SK-N-SH (cell line): ENCODE data around the gene NCF2. TPM values are rescaled to one million over a fixed set of nuclear protein-coding genes. Genes with fewer than 3 reads are reported as not detected.
A peak's percentile ranks its signal among the peaks of the same experiment; 100 is the strongest.

Experiments
- CTCF ChIA-PET: fragments of 300-600, 350-600 bp; formaldehyde crosslinking; extraction: SDS; loops from one replicate; lab custom pipeline; 2021; lab: Yijun Ruan, JAX
- POLR2A ChIA-PET: fragments of 350-600 bp; sonication (Branson Sonifier 250); formaldehyde crosslinking; extraction: SDS; loops from one replicate; lab custom pipeline; 2020; ENCODE audit warnings: antibody characterized with exemption, inconsistent platforms; lab: Yijun Ruan, JAX
- DNase-seq: peaks from one replicate; pipeline ENCODE4 v3.0.0; 2012
- H2AFZ ChIP-seq: fragments of 200-600 bp; sonication (generic); 2 replicates; pipeline ENCODE4 v1.8.1; 2016; ENCODE audit warnings: antibody characterized with exemption, mild to moderate bottlenecking, low read depth
- H3F3A ChIP-seq: fragments of 200-600 bp; sonication (generic); replicated peaks from 2 replicates; pipeline ENCODE3; 2016; ENCODE audit warnings: antibody characterized with exemption, mild to moderate bottlenecking; ENCODE audit not compliant: insufficient read depth
- H3K27ac ChIP-seq, 2 experiments: fragments of 200-500 bp in 1 of 2; fragments of 200-600 bp in 1 of 2; sonication (Bioruptor generic) in 1 of 2; sonication (generic), shearing (Covaris generic) in 1 of 2; 2 replicates each; pipeline versions ENCODE4 v1.5.1 to v1.6.1; 2014 to 2016; ENCODE audit warnings: low read depth in 2 of 2, inconsistent platforms in 1 of 2, low read length in 1 of 2, mild to moderate bottlenecking in 1 of 2, mixed read lengths in 1 of 2
- H3K27me3 ChIP-seq: fragments of 200-600 bp; sonication (generic), shearing (Covaris generic); 2 replicates; pipeline ENCODE4 v1.6.1; 2016; ENCODE audit warnings: mixed run types; ENCODE audit not compliant: insufficient read depth
- H3K36me3 ChIP-seq, 2 experiments: fragments of 200-500 bp in 1 of 2; fragments of 200-600 bp in 1 of 2; sonication (Bioruptor generic) in 1 of 2; sonication (generic) in 1 of 2; replicated peaks in 1 of 2; 2 replicates each; pipeline versions ENCODE3 to v1.5.1; 2014 to 2016; ENCODE audit warnings: low read length in 1 of 2, mild to moderate bottlenecking in 1 of 2; ENCODE audit not compliant: insufficient read depth in 2 of 2, control insufficient read depth in 1 of 2
- H3K4me1 ChIP-seq, 2 experiments: fragments of 200-500 bp in 1 of 2; fragments of 200-600 bp in 1 of 2; sonication (Bioruptor generic) in 1 of 2; sonication (generic), shearing (Covaris generic) in 1 of 2; 2 replicates each; pipeline versions ENCODE4 v1.5.1 to v1.6.1; 2014 to 2016; ENCODE audit warnings: low read depth in 1 of 2, low read length in 1 of 2, mixed run types in 1 of 2; ENCODE audit not compliant: insufficient read depth in 2 of 2, control insufficient read depth in 1 of 2
- H3K4me2 ChIP-seq: fragments of 200-600 bp; sonication (generic), shearing (Covaris generic); 2 replicates; pipeline ENCODE4 v1.6.1; 2017; ENCODE audit warnings: mixed run types
- H3K4me3 ChIP-seq, 2 experiments: fragments of 200-500 bp in 1 of 2; fragments of 200-600 bp in 1 of 2; sonication (Bioruptor generic) in 1 of 2; sonication (generic), shearing (Covaris generic) in 1 of 2; 2 replicates each; pipeline versions ENCODE4 v1.5.1 to v1.8.1; 2014 to 2016; ENCODE audit warnings: low read depth in 2 of 2, inconsistent platforms in 1 of 2, low read length in 1 of 2, mild to moderate bottlenecking in 1 of 2, mixed read lengths in 1 of 2, moderate library complexity in 1 of 2
- H3K79me2 ChIP-seq: fragments of 200-600 bp; sonication (generic); 2 replicates; pipeline ENCODE4 v1.8.1; 2017; ENCODE audit warnings: mild to moderate bottlenecking; ENCODE audit not compliant: insufficient read depth
- H3K9ac ChIP-seq: fragments of 200-600 bp; sonication (generic); 2 replicates; pipeline ENCODE4 v1.6.1; 2017; ENCODE audit warnings: mixed run types
- H3K9me2 ChIP-seq: fragments of 200-600 bp; sonication (generic); 2 replicates; pipeline ENCODE4 v1.6.1; 2017; ENCODE audit warnings: mixed run types
- H3K9me3 ChIP-seq: fragments of 200-600 bp; sonication (generic); 2 replicates; pipeline ENCODE4 v1.6.1; 2017; ENCODE audit warnings: mixed run types, mild to moderate bottlenecking, moderate library complexity
- H4K20me1 ChIP-seq: fragments of 200-600 bp; sonication (generic); 2 replicates; pipeline ENCODE4 v1.6.1; 2017; ENCODE audit warnings: mild to moderate bottlenecking, mixed run types; ENCODE audit not compliant: insufficient read depth
- CHD2 ChIP-seq: fragments of 150-350 bp; IDR thresholded peaks from 2 replicates; pipeline ENCODE4 v1.6.1; 2018; ENCODE audit warnings: low read length; ENCODE audit not compliant: partially characterized antibody
- EZH2phosphoT487 ChIP-seq: fragments of 200-600 bp; sonication (generic); IDR thresholded peaks from 2 replicates; pipeline ENCODE4 v1.6.1; 2017; ENCODE audit warnings: low read depth, mixed run types, mild to moderate bottlenecking, antibody characterized with exemption, moderate library complexity, borderline replicate concordance
- FOXJ3 ChIP-seq: sonication (generic); formaldehyde crosslinking; IDR thresholded peaks from 2 replicates; pipeline ENCODE4 v1.5.1; 2020; ENCODE audit warnings: mild to moderate bottlenecking, missing genetic modification reagents
- GABPA ChIP-seq: IDR thresholded peaks from 2 replicates; pipeline ENCODE4 v1.4.0; 2012; ENCODE audit warnings: low read depth, mild to moderate bottlenecking
- GATA2 ChIP-seq: sonication (generic); formaldehyde crosslinking; IDR thresholded peaks from 2 replicates; pipeline ENCODE4 v1.5.0; 2020; ENCODE audit warnings: mild to moderate bottlenecking, missing genetic modification reagents
- MEF2A ChIP-seq: IDR thresholded peaks from 2 replicates; pipeline ENCODE4 v1.4.0; 2012; ENCODE audit warnings: low read depth, borderline replicate concordance
- NFIC ChIP-seq: IDR thresholded peaks from 2 replicates; pipeline ENCODE4 v1.4.0; 2012; ENCODE audit warnings: borderline replicate concordance
- RAD21 ChIP-seq: IDR thresholded peaks from 2 replicates; pipeline ENCODE4 v1.6.1; 2012; ENCODE audit warnings: mild to moderate bottlenecking, low read length
- RCOR1 ChIP-seq: fragments of 150-350 bp; IDR thresholded peaks from 2 replicates; pipeline ENCODE4 v1.6.1; 2017; ENCODE audit warnings: antibody characterized with exemption, low read length
- RFX5 ChIP-seq: IDR thresholded peaks from 2 replicates; pipeline ENCODE4 v1.6.1; 2012; ENCODE audit warnings: mild to moderate bottlenecking, improper control_type of control experiment, low read length
- RXRA ChIP-seq: IDR thresholded peaks from 2 replicates; pipeline ENCODE4 v1.4.0; 2012; ENCODE audit warnings: low read depth, mild to moderate bottlenecking, borderline replicate concordance
- SIN3A ChIP-seq: IDR thresholded peaks from 2 replicates; pipeline ENCODE4 v1.6.1; 2012; ENCODE audit warnings: low read depth, mild to moderate bottlenecking, low read length, moderate library complexity, borderline replicate concordance
- WGBS: methylation state at CpG from one replicate; pipeline ENCODE4 v1.1.6; 2017; ENCODE audit warnings: low lambda C conversion rate; 5-methylcytosine and 5-hydroxymethylcytosine counted together
- polyA plus RNA-seq, 3 experiments: library from polyadenylated mRNA; depleted of rRNA; stranded (reverse); fragments of >200 nt; gene quantifications; 2 replicates each; pipeline ENCODE4 v1.2.3, GENCODE V29; 2012
- TF ChIP-seq, protein P1 (sequence below): IDR thresholded peaks from 2 replicates; pipeline ENCODE4 v1.4.0; 2012; ENCODE audit warnings: low read depth, borderline replicate concordance
- TF ChIP-seq, protein P2 (sequence below): fragments of 150-350 bp; IDR thresholded peaks from 2 replicates; pipeline ENCODE4 v1.6.1; 2017; ENCODE audit warnings: antibody characterized with exemption, low read length, low read depth, borderline replicate concordance
- TF ChIP-seq, protein P3 (sequence below): IDR thresholded peaks from 2 replicates; pipeline ENCODE4 v1.4.0; 2012; ENCODE audit warnings: low read depth
- TF ChIP-seq, protein P4 (sequence below): IDR thresholded peaks from 2 replicates; pipeline ENCODE4; 2012
- TF ChIP-seq, protein P5 (sequence below): fragments of 200-600 bp; sonication (generic); IDR thresholded peaks from 2 replicates; pipeline ENCODE4 v1.6.1; 2017; ENCODE audit warnings: antibody characterized with exemption, mild to moderate bottlenecking, moderate library complexity

NCF2 gene
- polyA plus RNA-seq, 1 of the 3 experiments (the other 2 are of a cell fraction): 2.0 TPM

DNA sequence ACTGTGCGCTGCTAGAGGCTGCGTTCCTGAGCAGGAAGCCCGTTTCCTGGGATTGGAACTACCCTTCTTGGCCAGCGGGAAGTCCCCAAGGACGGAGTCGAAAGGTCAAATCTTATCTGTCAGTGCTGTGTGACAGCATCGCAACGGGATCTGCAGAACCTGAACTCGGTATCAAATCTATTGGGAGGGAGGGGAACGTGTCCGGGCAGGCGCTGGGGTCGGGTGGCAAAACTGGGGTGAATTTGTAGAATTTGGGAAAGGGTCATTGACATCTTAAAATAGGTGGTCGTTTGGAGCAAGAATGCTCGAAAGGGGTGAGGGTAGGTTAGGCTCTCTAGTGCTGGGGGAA lies 46.0 kb upstream of the NCF2 start:
- Histone ChIP-seq H3K27me3 (no peaks in the 10 kb centered on the region), H3K9me2 (no peaks in the 10 kb centered on the region), H3K79me2 (peaks cover 73% of the 10 kb centered on the region), H3K27ac (peak overlapping the region; percentile 61 to 64), H2AFZ (peak overlapping the region; percentile 86), H3K4me3 (peak overlapping the region; percentile 85 to 92), H4K20me1 (peaks cover 32% of the 10 kb centered on the region), H3K4me2 (peak overlapping the region; percentile 79), H3K4me1 (peaks cover 5 to 32% of the 10 kb centered on the region in 2 experiments; a peak in 3 of 4 replicates), H3K9ac (peak overlapping the region; percentile 62; the same call in 1 of the 2 replicates), H3F3A (peaks cover 16% of the 10 kb centered on the region), H3K36me3 (peaks cover 18 to 21% of the 10 kb centered on the region in 2 experiments), H3K9me3 (no peaks in the 10 kb centered on the region)
- CTCF ChIA-PET: interaction anchor here (1.5 to 3.1 kb wide), 3 partner anchors 10 to 280 kb away, joined by 3 to 14 read pairs (median 11); no protein-coding TSS in a partner anchor
- TF ChIP-seq FOXJ3 (CRISPR knock-in tag) (0 out of 2 replicates have a peak, but pooled peaks have one; percentile 39), SIN3A (0 out of 2 replicates have a peak, but pooled peaks have one; percentile 7), EZH2phosphoT487 (no peak), GATA2 (peak; percentile 59)
- POLR2A ChIA-PET: no interaction called here
- WGBS: under 1% methylated on average over 14 of the region's 15 CpGs
- DNase-seq: no peak

DNA sequence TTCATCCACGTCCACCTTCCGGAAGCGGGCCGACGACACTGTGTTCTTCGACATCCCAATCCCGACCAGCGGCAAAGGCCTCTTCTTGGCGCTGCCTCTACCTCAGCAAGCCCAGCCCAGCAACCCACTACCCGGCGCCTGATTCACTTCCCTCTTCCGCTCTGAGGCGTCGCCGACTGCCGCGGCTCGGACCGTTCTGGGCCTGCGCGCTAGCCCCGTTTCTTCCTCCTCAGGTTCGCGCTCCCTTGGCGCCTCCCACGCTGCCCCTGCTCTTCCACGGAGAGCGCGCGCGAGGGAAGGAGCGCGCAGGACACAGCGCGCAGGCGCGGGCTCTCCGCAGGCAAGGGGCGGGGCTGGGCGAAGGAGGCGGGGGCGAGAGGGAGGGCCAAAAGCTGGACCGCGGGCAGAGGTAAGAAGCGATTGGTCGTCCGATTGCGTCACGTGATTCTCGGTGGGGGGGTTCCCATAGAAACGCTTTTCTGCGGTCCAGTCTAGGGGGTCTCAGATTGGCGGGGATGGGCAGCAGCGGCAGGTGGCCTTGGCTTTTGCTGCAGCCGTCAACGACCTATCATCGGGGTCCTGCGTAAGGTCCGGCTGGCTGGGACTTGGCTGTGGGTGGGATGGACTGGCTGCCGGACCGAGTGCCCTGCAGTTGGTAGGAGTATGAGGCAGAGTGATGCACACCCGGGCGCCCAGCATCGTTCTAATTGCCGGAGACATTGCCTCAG lies 45.5 kb upstream of the NCF2 start, which contains the start of gene ARPC5:
TSS of gene ARPC5 (minus strand) at position 178 of the 728 bp plus-strand sequence. CDS start at position 54, 124 bp downstream.
- peak within 1 kb of the TSS; percentile 86 for H2AFZ ChIP-seq
- H3K4me3 ChIP-seq: peak within 1 kb of the TSS; percentile 85 to 92
- H3K9ac ChIP-seq: peak within 1 kb of the TSS; percentile 91
- CTCF ChIA-PET: interaction anchor here (1.5 to 3.1 kb wide), 4 partner anchors 11 to 280 kb away, joined by 3 to 20 read pairs (median 10); no protein-coding TSS in a partner anchor
- H3K27me3 ChIP-seq: no peaks in the 10 kb centered on the region
- peaks cover 37% of the 10 kb centered on the region for H4K20me1 ChIP-seq
- H3K36me3 ChIP-seq: peaks cover 20 to 26% of the 10 kb centered on the region in 2 experiments
- no peaks in the 10 kb centered on the region for H3K9me2 ChIP-seq
- POLR2A ChIA-PET: no interaction called here
- peaks cover 10 to 32% of the 10 kb centered on the region in 2 experiments; a peak in 3 of 4 replicates for H3K4me1 ChIP-seq
- 0% methylated on average over 37 of the region's 65 CpGs for WGBS
- H3K79me2 ChIP-seq: peaks cover 73% of the 10 kb centered on the region
- H3K4me2 ChIP-seq: peak within 1 kb of the TSS; percentile 83
- peak; percentile 93 for DNase-seq
- H3K9me3 ChIP-seq: no peaks in the 10 kb centered on the region
- peak within 1 kb of the TSS; percentile 82 to 94 for H3K27ac ChIP-seq
- H3F3A ChIP-seq: peaks cover 20% of the 10 kb centered on the region
- peak; percentile 10; the same call in 1 of the 2 replicates for TF ChIP-seq SIN3A
- no peak; the same call in 1 of the 2 replicates for TF ChIP-seq FOXJ3 (CRISPR knock-in tag)
- no peak for TF ChIP-seq MEF2A
- peak; percentile 63 for TF ChIP-seq GABPA
- TF ChIP-seq, protein P1, sequence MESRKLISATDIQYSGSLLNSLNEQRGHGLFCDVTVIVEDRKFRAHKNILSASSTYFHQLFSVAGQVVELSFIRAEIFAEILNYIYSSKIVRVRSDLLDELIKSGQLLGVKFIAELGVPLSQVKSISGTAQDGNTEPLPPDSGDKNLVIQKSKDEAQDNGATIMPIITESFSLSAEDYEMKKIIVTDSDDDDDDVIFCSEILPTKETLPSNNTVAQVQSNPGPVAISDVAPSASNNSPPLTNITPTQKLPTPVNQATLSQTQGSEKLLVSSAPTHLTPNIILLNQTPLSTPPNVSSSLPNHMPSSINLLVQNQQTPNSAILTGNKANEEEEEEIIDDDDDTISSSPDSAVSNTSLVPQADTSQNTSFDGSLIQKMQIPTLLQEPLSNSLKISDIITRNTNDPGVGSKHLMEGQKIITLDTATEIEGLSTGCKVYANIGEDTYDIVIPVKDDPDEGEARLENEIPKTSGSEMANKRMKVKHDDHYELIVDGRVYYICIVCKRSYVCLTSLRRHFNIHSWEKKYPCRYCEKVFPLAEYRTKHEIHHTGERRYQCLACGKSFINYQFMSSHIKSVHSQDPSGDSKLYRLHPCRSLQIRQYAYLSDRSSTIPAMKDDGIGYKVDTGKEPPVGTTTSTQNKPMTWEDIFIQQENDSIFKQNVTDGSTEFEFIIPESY: no peak
- peak; percentile 62 for TF ChIP-seq RFX5
- peak; percentile 11 for TF ChIP-seq CHD2
- TF ChIP-seq, protein P2, sequence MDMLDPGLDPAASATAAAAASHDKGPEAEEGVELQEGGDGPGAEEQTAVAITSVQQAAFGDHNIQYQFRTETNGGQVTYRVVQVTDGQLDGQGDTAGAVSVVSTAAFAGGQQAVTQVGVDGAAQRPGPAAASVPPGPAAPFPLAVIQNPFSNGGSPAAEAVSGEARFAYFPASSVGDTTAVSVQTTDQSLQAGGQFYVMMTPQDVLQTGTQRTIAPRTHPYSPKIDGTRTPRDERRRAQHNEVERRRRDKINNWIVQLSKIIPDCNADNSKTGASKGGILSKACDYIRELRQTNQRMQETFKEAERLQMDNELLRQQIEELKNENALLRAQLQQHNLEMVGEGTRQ: peak; percentile 83
- TF ChIP-seq, protein P3, sequence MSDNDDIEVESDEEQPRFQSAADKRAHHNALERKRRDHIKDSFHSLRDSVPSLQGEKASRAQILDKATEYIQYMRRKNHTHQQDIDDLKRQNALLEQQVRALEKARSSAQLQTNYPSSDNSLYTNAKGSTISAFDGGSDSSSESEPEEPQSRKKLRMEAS: peak; percentile 58
- TF ChIP-seq GATA2: no peak
- TF ChIP-seq, protein P4, sequence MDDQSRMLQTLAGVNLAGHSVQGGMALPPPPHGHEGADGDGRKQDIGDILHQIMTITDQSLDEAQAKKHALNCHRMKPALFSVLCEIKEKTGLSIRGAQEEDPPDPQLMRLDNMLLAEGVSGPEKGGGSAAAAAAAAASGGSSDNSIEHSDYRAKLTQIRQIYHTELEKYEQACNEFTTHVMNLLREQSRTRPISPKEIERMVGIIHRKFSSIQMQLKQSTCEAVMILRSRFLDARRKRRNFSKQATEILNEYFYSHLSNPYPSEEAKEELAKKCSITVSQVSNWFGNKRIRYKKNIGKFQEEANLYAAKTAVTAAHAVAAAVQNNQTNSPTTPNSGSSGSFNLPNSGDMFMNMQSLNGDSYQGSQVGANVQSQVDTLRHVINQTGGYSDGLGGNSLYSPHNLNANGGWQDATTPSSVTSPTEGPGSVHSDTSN: peak; percentile 29; the same call in 1 of the 2 replicates
- peak; percentile 4; the same call in 1 of the 2 replicates for TF ChIP-seq RCOR1
- no peak for TF ChIP-seq RXRA
- no peak for TF ChIP-seq NFIC
- no peak for TF ChIP-seq RAD21
- TF ChIP-seq, protein P5, sequence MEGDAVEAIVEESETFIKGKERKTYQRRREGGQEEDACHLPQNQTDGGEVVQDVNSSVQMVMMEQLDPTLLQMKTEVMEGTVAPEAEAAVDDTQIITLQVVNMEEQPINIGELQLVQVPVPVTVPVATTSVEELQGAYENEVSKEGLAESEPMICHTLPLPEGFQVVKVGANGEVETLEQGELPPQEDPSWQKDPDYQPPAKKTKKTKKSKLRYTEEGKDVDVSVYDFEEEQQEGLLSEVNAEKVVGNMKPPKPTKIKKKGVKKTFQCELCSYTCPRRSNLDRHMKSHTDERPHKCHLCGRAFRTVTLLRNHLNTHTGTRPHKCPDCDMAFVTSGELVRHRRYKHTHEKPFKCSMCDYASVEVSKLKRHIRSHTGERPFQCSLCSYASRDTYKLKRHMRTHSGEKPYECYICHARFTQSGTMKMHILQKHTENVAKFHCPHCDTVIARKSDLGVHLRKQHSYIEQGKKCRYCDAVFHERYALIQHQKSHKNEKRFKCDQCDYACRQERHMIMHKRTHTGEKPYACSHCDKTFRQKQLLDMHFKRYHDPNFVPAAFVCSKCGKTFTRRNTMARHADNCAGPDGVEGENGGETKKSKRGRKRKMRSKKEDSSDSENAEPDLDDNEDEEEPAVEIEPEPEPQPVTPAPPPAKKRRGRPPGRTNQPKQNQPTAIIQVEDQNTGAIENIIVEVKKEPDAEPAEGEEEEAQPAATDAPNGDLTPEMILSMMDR: no peak
